NB4 (cell line): ENCODE measurements around the gene RDM1.

Experiments
- DNase-seq: peaks from one replicate; pipeline ENCODE4 v3.0.0; 2010; ENCODE audit warnings: low read depth
- H3K4me3 ChIP-seq: one replicate; pipeline ENCODE4 v1.5.1; 2011; ENCODE audit warnings: mild to moderate bottlenecking, low read depth, low read length, moderate library complexity
- CTCF ChIP-seq: IDR thresholded peaks from one replicate; pipeline ENCODE4 v1.5.1; 2012; ENCODE audit warnings: low read depth, low read length
- MYC ChIP-seq: IDR thresholded peaks from 2 replicates; pipeline ENCODE4 v1.6.1; 2011; ENCODE audit warnings: low read depth, low read length
- POLR2A ChIP-seq: IDR thresholded peaks from 2 replicates; pipeline ENCODE4 v1.6.1; 2011; ENCODE audit warnings: mild to moderate bottlenecking; ENCODE audit not compliant: insufficient read length; ENCODE audit errors: extremely low read depth
- TF ChIP-seq, protein P1 (sequence below): IDR thresholded peaks from 2 replicates; pipeline ENCODE4 v1.6.1; 2011; ENCODE audit warnings: low read depth, low read length

RDM1 gene

DNA sequence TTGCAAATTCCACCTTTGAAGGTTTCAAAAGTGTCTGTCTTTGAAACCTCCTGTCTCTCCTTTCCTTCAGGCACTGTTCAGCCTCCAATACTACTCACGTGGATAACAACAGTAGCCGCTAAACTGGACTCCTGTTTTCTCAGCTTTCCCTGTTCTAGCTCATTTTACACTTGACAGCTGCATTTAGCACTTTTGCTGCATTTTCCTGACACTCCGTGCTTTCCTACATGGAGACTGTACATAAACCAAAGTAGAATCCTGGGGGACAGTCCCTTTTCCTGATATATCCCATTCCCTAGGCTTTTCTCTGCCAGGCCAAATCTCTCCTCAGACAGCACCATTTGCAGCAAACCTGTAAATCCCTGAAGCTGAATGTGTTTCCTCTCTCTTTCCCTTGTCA lies 54.0 kb downstream of the RDM1 start:
- H3K4me3 ChIP-seq, result no peak overlapping the region
- no peak for TF ChIP-seq CTCF
- TF ChIP-seq MYC, result no peak
- TF ChIP-seq POLR2A, result no peak
- TF ChIP-seq, protein P1, sequence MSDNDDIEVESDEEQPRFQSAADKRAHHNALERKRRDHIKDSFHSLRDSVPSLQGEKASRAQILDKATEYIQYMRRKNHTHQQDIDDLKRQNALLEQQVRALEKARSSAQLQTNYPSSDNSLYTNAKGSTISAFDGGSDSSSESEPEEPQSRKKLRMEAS, result no peak
- no peak for DNase-seq

- H3K4me3 ChIP-seq, result no peak overlapping the region
- DNase-seq, result no peak
- TF ChIP-seq CTCF, result no peak
- TF ChIP-seq, protein P1, result no peak
- TF ChIP-seq MYC, result no peak
- TF ChIP-seq POLR2A, result no peak
These were observed 54.8 kb downstream of the RDM1 start for GRCh38 chr17:35875800-35876139.

GRCh38 chr17:35875072-35875799 lies 55.3 kb downstream of the RDM1 start:
- no peak for TF ChIP-seq MYC
- TF ChIP-seq POLR2A, result no peak
- TF ChIP-seq, protein P1, result no peak
- no peak for TF ChIP-seq CTCF
- H3K4me3 ChIP-seq, result no peak overlapping the region
- no peak for DNase-seq

GRCh38 chr17:35872196-35872980 lies 58.2 kb downstream of the RDM1 start:
- no peak for DNase-seq
- no peak overlapping the region for H3K4me3 ChIP-seq

More at GRCh38 chr17:35872196-35872980, 58.2 kb downstream of the RDM1 start:
- no peak for TF ChIP-seq MYC
- no peak for TF ChIP-seq CTCF
- TF ChIP-seq, protein P1, result no peak
- no peak for TF ChIP-seq POLR2A
